ENCODE measurements around the gene RBM26.

GRCh38 chr13:79359064-79359463 is 47.0 kb downstream of the RBM26 start:
- TF ChIP-seq CTCF (IDR thresholded peaks at IDR 0.05) (no peak), POLR2A (IDR thresholded peaks at IDR 0.05) (no peak)

Data from prostate gland (tissue), 2 donors.